ENCODE results near the gene P3H1. TPM values are rescaled to one million over a fixed set of nuclear protein-coding genes. Genes with fewer than 3 reads are reported as not detected.

P3H1 gene
- total and polyA plus RNA-seq, 7 donors: 2.9 to 8.5 (median 5.7) TPM

- Histone ChIP-seq H3K9me3 (no peaks in the 10 kb centered on the region), H3K4me3 (no peak overlapping the region), H3K27ac (no peak overlapping the region), H3K27me3 (ENCODE audit: insufficient read depth in 3 of 3, low read length in 2 of 3) (no peaks in the 10 kb centered on the region), H3K4me1 (peaks cover 18% of the 10 kb centered on the region), H3K36me3 (ENCODE audit: insufficient read depth in 1 of 2, low read depth in 1 of 2) (peaks cover 3 to 49% of the 10 kb centered on the region in 2 donors)
- ATAC-seq (no peak), DNase-seq (no peak)
- WGBS, 3 donors: 67 to 79% (median 70%) methylated on average over 5 of the region's 5 CpGs
- intact Hi-C loops (cut with DNase I): loop anchor here in 1 of 2 donors (10.0 kb wide), 2 partner anchors 83 to 307 kb away; partner anchors contain the start of genes PPCS, ZMYND12 and ZNF691
- no peak for TF ChIP-seq CTCF (IDR thresholded peaks at IDR 0.05)
Measured at GRCh38 chr1:42762269-42762668, 4.6 kb downstream of the P3H1 start.

- DNase-seq (no peak), ATAC-seq (no peak)
- intact Hi-C loops (cut with DNase I): loop anchor here in 1 of 2 donors (10.0 kb wide), 2 partner anchors 83 to 307 kb away; partner anchors contain the start of genes PPCS, ZMYND12 and ZNF691
- WGBS, 3 donors: 95 to 98% (median 97%) methylated on average over 4 of the region's 4 CpGs
- H3K27ac ChIP-seq: no peak overlapping the region
- no peak for TF ChIP-seq CTCF (IDR thresholded peaks at IDR 0.05)
- no peak overlapping the region for H3K4me3 ChIP-seq
- H3K36me3 ChIP-seq (ENCODE audit: insufficient read depth in 1 of 2, low read depth in 1 of 2): peaks cover 7 to 53% of the 10 kb centered on the region in 2 donors
- H3K27me3 ChIP-seq (ENCODE audit: insufficient read depth in 3 of 3, low read length in 2 of 3): no peaks in the 10 kb centered on the region
- peaks cover 18% of the 10 kb centered on the region for H3K4me1 ChIP-seq
- H3K9me3 ChIP-seq: no peaks in the 10 kb centered on the region
Measured at GRCh38 chr1:42761567-42761966, 5.3 kb downstream of the P3H1 start.

DNA sequence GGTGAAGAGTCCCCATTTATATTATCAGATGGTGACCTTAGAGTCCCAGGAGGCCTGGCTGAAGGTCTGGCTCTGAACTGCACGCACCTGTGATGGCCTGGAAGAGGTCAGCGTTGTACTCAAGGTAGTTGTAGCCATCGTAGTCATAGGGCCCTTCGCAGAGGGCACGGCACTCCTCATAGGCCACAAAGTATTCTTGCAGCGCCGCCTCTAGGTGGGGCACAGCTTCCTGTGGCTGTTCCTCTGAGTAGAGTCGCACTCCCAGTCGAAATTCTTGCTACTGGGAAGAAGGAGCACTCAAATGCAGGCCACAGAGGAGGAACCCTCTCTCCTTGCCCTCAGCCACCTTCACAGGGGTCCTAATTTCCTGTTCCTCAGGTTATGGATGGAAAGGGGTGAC lies 7.7 kb downstream of the P3H1 start:
- no peak overlapping the region for H3K27ac ChIP-seq
- H3K36me3 ChIP-seq (ENCODE audit: insufficient read depth in 1 of 2, low read depth in 1 of 2): peaks cover 11 to 78% of the 10 kb centered on the region in 2 donors
- no peak for DNase-seq
- intact Hi-C loops (cut with DNase I): loop anchor here in 1 of 2 donors (10.0 kb wide), 1 partner anchor 414 kb away; no protein-coding TSS in a partner anchor
- WGBS, 3 donors: 65 to 76% (median 74%) methylated on average over 9 of the region's 9 CpGs
- H3K4me1 ChIP-seq: peaks cover 1% of the 10 kb centered on the region
- H3K4me3 ChIP-seq: no peak overlapping the region
- no peaks in the 10 kb centered on the region for H3K27me3 ChIP-seq (ENCODE audit: insufficient read depth in 3 of 3, low read length in 2 of 3)
- no peak for TF ChIP-seq CTCF (IDR thresholded peaks at IDR 0.05)
- no peaks in the 10 kb centered on the region for H3K9me3 ChIP-seq
- ATAC-seq: no peak

GRCh38 chr1:42758641-42759040 lies 8.2 kb downstream of the P3H1 start:
- Histone ChIP-seq H3K27me3 (ENCODE audit: insufficient read depth in 3 of 3, low read length in 2 of 3) (no peaks in the 10 kb centered on the region), H3K4me1 (no peaks in the 10 kb centered on the region), H3K9me3 (no peaks in the 10 kb centered on the region), H3K27ac (no peak overlapping the region), H3K36me3 (ENCODE audit: insufficient read depth in 1 of 2, low read depth in 1 of 2) (peaks cover 11 to 83% of the 10 kb centered on the region in 2 donors), H3K4me3 (no peak overlapping the region)
- no peak for DNase-seq
- WGBS, 3 donors: 83 to 85% (median 84%) methylated on average over 3 of the region's 3 CpGs
- no peak for TF ChIP-seq CTCF (IDR thresholded peaks at IDR 0.05)
- intact Hi-C loops (cut with DNase I): loop anchor here in 1 of 2 donors (10.0 kb wide), 1 partner anchor 414 kb away; no protein-coding TSS in a partner anchor
- no peak for ATAC-seq

DNA sequence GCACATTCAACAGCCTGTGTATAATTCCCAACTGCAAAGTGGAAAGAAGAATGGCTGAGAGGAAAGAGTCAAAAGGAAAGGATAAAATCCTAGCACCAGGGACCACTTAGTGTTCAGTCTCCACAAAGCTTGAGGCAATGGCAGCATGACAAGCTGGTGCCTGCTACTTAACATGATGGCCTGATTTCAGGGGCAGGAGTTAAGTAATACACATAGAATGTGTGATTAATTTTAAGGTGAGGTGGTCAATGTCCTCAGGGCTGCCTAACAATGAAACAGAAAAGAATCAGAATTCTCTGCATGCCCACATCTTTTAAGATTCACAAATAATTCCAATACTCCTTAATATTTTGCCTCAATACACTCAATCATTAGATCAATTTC lies 8.9 kb downstream of the P3H1 start:
- no peaks in the 10 kb centered on the region for H3K4me1 ChIP-seq
- TF ChIP-seq CTCF (IDR thresholded peaks at IDR 0.05): no peak
- no peaks in the 10 kb centered on the region for H3K27me3 ChIP-seq (ENCODE audit: insufficient read depth in 3 of 3, low read length in 2 of 3)
- intact Hi-C loops (cut with DNase I): loop anchor here in 1 of 2 donors (10.0 kb wide), 1 partner anchor 413 kb away; no protein-coding TSS in a partner anchor
- no peak for ATAC-seq
- no peak for DNase-seq
- H3K4me3 ChIP-seq: no peak overlapping the region
- no peak overlapping the region for H3K27ac ChIP-seq
- H3K36me3 ChIP-seq (ENCODE audit: insufficient read depth in 1 of 2, low read depth in 1 of 2): peaks cover 11 to 90% of the 10 kb centered on the region in 2 donors
- no peaks in the 10 kb centered on the region for H3K9me3 ChIP-seq

Measured in psoas muscle (tissue), 8 donors.